PC-9 (cell line): ENCODE results near the gene CSRP2. TPM values are rescaled to one million over a fixed set of nuclear protein-coding genes. Genes with fewer than 3 reads are reported as not detected.

Source experiments
- BruUV-seq: library from RNA; stranded (reverse); fragments of 400-500 nt; replicated peaks from 2 replicates; lab custom pipeline; 2021; lab: Mats Ljungman, UMichigan
- CTCF ChIA-PET: fragments of 300-600 bp; sonication (Branson Sonifier 250); formaldehyde crosslinking; loops from one replicate; lab custom pipeline; 2022; ENCODE audit warnings: antibody characterized with exemption; lab: Charles Lee
- POLR2A ChIA-PET: fragments of 300-600 bp; sonication (Branson Sonifier 250); formaldehyde crosslinking; loops from one replicate; lab custom pipeline; 2022; ENCODE audit warnings: antibody characterized with exemption; ENCODE audit not compliant: unreplicated experiment; lab: Charles Lee
- DNase-seq, 2 experiments: peaks; one replicate each; pipeline versions ENCODE4 v3.0.0 to v3.0.0-alpha.2; 2015 to 2022; ENCODE audit warnings: mixed read lengths in 1 of 2
- H2AFZ ChIP-seq: fragments of 200-600 bp; sonication (generic); 2 replicates; pipeline ENCODE4 v1.8.1; 2017; ENCODE audit warnings: antibody characterized with exemption
- H3F3A ChIP-seq: fragments of 200-600 bp; sonication (generic); 2 replicates; pipeline ENCODE4 v1.8.1; 2017; ENCODE audit warnings: antibody characterized with exemption, mild to moderate bottlenecking, low read depth; ENCODE audit not compliant: insufficient read depth
- H3K27ac ChIP-seq: fragments of 200-600 bp; sonication (generic); 2 replicates; pipeline ENCODE4 v1.6.1; 2016; ENCODE audit warnings: mixed run types
- H3K27me3 ChIP-seq: fragments of 200-600 bp; sonication (generic); 2 replicates; pipeline ENCODE4 v1.6.1; 2016; ENCODE audit warnings: low read depth, mixed run types; ENCODE audit not compliant: insufficient read depth
- H3K36me3 ChIP-seq: fragments of 200-600 bp; sonication (generic); 2 replicates; pipeline ENCODE4 v1.6.1; 2016; ENCODE audit warnings: low read depth, mixed run types
- H3K4me1 ChIP-seq: fragments of 200-600 bp; sonication (generic); replicated peaks from 2 replicates; pipeline ENCODE4 v1.6.1; 2016; ENCODE audit warnings: mixed run types; ENCODE audit not compliant: insufficient read depth
- H3K4me2 ChIP-seq: fragments of 200-600 bp; sonication (generic); 2 replicates; pipeline ENCODE4 v1.6.1; 2017; ENCODE audit warnings: mixed run types
- H3K4me3 ChIP-seq: fragments of 200-600 bp; sonication (generic); 2 replicates; pipeline ENCODE4 v1.6.1; 2016; ENCODE audit warnings: mixed run types
- H3K79me2 ChIP-seq: fragments of 200-600 bp; sonication (generic); 2 replicates; pipeline ENCODE4 v1.6.1; 2017; ENCODE audit warnings: low read depth, mixed run types
- H3K9me2 ChIP-seq: fragments of 200-600 bp; sonication (generic); 2 replicates; pipeline ENCODE4 v1.8.1; 2017; ENCODE audit warnings: mild to moderate bottlenecking; ENCODE audit not compliant: insufficient read depth
- H3K9me3 ChIP-seq: fragments of 200-600 bp; sonication (generic); 2 replicates; pipeline ENCODE4 v1.8.1; 2016; ENCODE audit warnings: low read depth; ENCODE audit not compliant: insufficient read depth
- H4K20me1 ChIP-seq: fragments of 200-600 bp; sonication (generic); 2 replicates; pipeline ENCODE4 v1.8.1; 2017; ENCODE audit not compliant: insufficient read depth
- EZH2 ChIP-seq: fragments of 200-600 bp; sonication (generic); IDR thresholded peaks from 2 replicates; pipeline ENCODE4 v1.8.0; 2017; ENCODE audit warnings: antibody characterized with exemption, low read depth
- intact Hi-C: fragments of 100-400 bp; cut with micrococcal nuclease; formaldehyde crosslinking; loops from one replicate; pipeline ENCODE4 v1.10.0; 2022; ENCODE audit not compliant: unreplicated experiment
- total RNA-seq: library from RNA; stranded (reverse); gene quantifications from 2 replicates; pipeline ENCODE4 v1.2.3, GENCODE V29; 2021
- TF ChIP-seq, protein P1 (sequence below): fragments of 200-600 bp; sonication (generic); conservative IDR thresholded peaks from 2 replicates; pipeline ENCODE4 v1.6.1; 2017; ENCODE audit warnings: mixed run types, antibody characterized with exemption, mild to moderate bottlenecking, moderate library complexity

Gene CSRP2
- total RNA-seq, 1 experiment from 2014 or later, result 4.1 TPM

DNA sequence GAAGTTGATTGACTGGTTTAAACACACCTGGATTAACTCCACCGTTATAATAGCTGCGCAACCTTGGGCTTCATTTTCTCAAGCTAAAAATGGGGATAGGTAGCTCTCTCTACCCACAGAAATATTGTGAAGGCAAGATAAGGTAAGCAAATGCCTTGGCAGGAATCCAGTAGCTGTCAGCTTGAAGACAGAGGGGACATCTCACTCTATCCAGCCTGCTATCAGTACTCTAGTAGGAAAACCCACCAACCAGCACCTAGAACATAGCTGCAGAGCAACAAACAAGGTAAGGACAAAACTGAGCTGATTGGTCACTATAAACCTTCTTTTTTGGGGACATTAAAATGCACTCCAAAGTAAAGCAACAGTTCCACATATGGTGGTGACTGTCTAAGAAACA lies 7.7 kb downstream of the CSRP2 start:
- H3K9me3 ChIP-seq, result no peaks in the 10 kb centered on the region
- TF ChIP-seq EZH2, result no peak
- TF ChIP-seq, protein P1, sequence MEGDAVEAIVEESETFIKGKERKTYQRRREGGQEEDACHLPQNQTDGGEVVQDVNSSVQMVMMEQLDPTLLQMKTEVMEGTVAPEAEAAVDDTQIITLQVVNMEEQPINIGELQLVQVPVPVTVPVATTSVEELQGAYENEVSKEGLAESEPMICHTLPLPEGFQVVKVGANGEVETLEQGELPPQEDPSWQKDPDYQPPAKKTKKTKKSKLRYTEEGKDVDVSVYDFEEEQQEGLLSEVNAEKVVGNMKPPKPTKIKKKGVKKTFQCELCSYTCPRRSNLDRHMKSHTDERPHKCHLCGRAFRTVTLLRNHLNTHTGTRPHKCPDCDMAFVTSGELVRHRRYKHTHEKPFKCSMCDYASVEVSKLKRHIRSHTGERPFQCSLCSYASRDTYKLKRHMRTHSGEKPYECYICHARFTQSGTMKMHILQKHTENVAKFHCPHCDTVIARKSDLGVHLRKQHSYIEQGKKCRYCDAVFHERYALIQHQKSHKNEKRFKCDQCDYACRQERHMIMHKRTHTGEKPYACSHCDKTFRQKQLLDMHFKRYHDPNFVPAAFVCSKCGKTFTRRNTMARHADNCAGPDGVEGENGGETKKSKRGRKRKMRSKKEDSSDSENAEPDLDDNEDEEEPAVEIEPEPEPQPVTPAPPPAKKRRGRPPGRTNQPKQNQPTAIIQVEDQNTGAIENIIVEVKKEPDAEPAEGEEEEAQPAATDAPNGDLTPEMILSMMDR, result no peak
- no peak for DNase-seq
- H3F3A ChIP-seq, result no peaks in the 10 kb centered on the region
- POLR2A ChIA-PET, result no interaction called here
- no peaks in the 10 kb centered on the region for H3K9me2 ChIP-seq
- no peaks in the 10 kb centered on the region for H3K36me3 ChIP-seq
- H3K4me2 ChIP-seq, result no peak overlapping the region
- CTCF ChIA-PET, result no interaction called here
- H4K20me1 ChIP-seq, result no peaks in the 10 kb centered on the region
- H3K79me2 ChIP-seq, result no peaks in the 10 kb centered on the region
- no peak overlapping the region for H3K27ac ChIP-seq
- no TSS peak for BruUV-seq
- no peak overlapping the region for H2AFZ ChIP-seq
- H3K27me3 ChIP-seq, result no peaks in the 10 kb centered on the region
- no peak overlapping the region for H3K4me3 ChIP-seq
- H3K4me1 ChIP-seq, result no peaks in the 10 kb centered on the region
- intact Hi-C loops, result no loop called here

DNA sequence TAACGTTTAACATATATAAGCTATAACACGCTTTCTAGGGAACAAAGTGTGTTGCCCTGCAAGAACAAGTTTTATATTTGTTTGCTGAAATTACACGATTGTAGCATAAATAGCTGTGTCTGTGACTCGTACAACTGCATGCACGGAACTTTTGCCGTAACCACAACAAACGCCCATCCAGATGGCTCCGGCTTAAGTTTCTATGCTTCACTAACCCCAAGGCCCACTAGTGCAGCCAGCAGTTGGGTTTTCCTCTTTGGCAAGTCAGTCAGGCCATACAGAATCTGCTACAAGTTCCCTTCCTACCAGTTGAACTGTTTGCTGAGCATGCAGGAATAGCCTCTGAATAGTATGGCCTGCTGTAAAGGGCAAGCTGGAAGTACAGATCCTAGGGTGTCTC lies 12.1 kb downstream of the CSRP2 start:
- ChIA-PET POLR2A (no interaction called here), CTCF (no interaction called here)
- TF ChIP-seq, protein P1, result no peak
- TF ChIP-seq EZH2, result no peak
- H3K4me3 ChIP-seq, result no peak overlapping the region
- no peak for DNase-seq
- no peaks in the 10 kb centered on the region for H3K9me2 ChIP-seq
- no peaks in the 10 kb centered on the region for H3K4me1 ChIP-seq
- H2AFZ ChIP-seq, result no peak overlapping the region
- no peaks in the 10 kb centered on the region for H3F3A ChIP-seq
- no TSS peak for BruUV-seq
- H4K20me1 ChIP-seq, result no peaks in the 10 kb centered on the region
- intact Hi-C loops, result no loop called here
- no peak overlapping the region for H3K27ac ChIP-seq
- H3K79me2 ChIP-seq, result no peaks in the 10 kb centered on the region
- H3K4me2 ChIP-seq, result no peak overlapping the region
- H3K27me3 ChIP-seq, result no peaks in the 10 kb centered on the region
- no peaks in the 10 kb centered on the region for H3K9me3 ChIP-seq
- H3K36me3 ChIP-seq, result no peaks in the 10 kb centered on the region

DNA sequence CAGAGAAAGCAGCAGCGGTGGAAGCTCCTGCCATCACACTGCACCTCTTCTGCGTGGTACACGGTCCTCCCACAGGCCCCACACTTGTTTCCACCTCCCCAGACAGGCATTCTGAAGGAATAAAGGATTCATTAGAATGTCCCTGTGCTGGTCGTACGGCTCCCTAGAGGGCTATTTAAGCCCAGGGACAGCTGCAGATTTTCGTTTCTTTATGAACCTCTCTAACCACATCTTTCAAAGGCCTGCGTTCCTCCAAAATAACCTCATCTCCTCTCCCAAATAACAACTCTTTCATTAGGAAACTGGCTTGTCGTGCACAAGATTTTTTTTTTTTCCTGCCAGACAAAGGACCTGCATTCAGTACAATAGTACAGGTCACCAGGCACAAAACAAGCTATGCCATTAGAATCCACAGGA lies 12.7 kb downstream of the CSRP2 start:
- no peaks in the 10 kb centered on the region for H3K4me1 ChIP-seq
- H3K27me3 ChIP-seq, result no peaks in the 10 kb centered on the region
- no peaks in the 10 kb centered on the region for H3K9me3 ChIP-seq
- H3K4me2 ChIP-seq, result no peak overlapping the region
- TF ChIP-seq, protein P1, result no peak
- no peak for TF ChIP-seq EZH2
- H3K9me2 ChIP-seq, result no peaks in the 10 kb centered on the region
- H3K4me3 ChIP-seq, result no peak overlapping the region
- ChIA-PET POLR2A (no interaction called here), CTCF (interaction anchor here (0.6 kb wide), 1 partner anchor 9 kb away, joined by 3 read pairs; no protein-coding TSS in a partner anchor)
- no peak overlapping the region for H2AFZ ChIP-seq
- H3F3A ChIP-seq, result no peaks in the 10 kb centered on the region
- intact Hi-C loops, result no loop called here
- no peaks in the 10 kb centered on the region for H3K79me2 ChIP-seq
- H3K27ac ChIP-seq, result no peak overlapping the region
- H4K20me1 ChIP-seq, result no peaks in the 10 kb centered on the region
- DNase-seq, result no peak
- H3K36me3 ChIP-seq, result no peaks in the 10 kb centered on the region
- no TSS peak for BruUV-seq
